SJCRH30 (cell line): ENCODE results near the gene CLDN16. TPM values are rescaled to one million over a fixed set of nuclear protein-coding genes. Genes with fewer than 3 reads are reported as not detected.

Source experiments
- DNase-seq, 2 experiments: peaks; one replicate each; pipeline ENCODE4 v3.0.0-alpha.2; 2015 to 2020
- H3K27ac ChIP-seq: fragments of 250-450 bp; sonication (Bioruptor Pico); 2 replicates; pipeline ENCODE4 v1.5.1; 2020; ENCODE audit warnings: mild to moderate bottlenecking, moderate library complexity
- H3K27me3 ChIP-seq: fragments of 250-450 bp; sonication (Bioruptor Pico); 2 replicates; pipeline ENCODE4 v1.5.1; 2020; ENCODE audit warnings: mild to moderate bottlenecking, moderate library complexity
- H3K36me3 ChIP-seq: fragments of 250-450 bp; sonication (Bioruptor Pico); 2 replicates; pipeline ENCODE4 v1.5.1; 2020; ENCODE audit warnings: mild to moderate bottlenecking, moderate library complexity
- H3K4me1 ChIP-seq: fragments of 250-450 bp; sonication (Bioruptor Pico); 2 replicates; pipeline ENCODE4 v1.5.1; 2020; ENCODE audit warnings: mild to moderate bottlenecking, moderate library complexity
- H3K4me3 ChIP-seq: fragments of 250-450 bp; sonication (Bioruptor Pico); 2 replicates; pipeline ENCODE4 v1.5.1; 2020; ENCODE audit warnings: mild to moderate bottlenecking, moderate library complexity
- H3K9me3 ChIP-seq: fragments of 250-450 bp; sonication (Bioruptor Pico); replicated peaks from 2 replicates; pipeline ENCODE4 v1.5.1; 2020; ENCODE audit warnings: mild to moderate bottlenecking, moderate library complexity
- total RNA-seq: library from RNA; depleted of rRNA; stranded (reverse); fragments of >200 nt; shearing (Covaris generic); gene quantifications from 2 replicates; pipeline ENCODE4 v1.2.3, GENCODE V29; 2014; rRNA removed

The CLDN16 gene
- not detected in 2 replicates for total RNA-seq

DNA sequence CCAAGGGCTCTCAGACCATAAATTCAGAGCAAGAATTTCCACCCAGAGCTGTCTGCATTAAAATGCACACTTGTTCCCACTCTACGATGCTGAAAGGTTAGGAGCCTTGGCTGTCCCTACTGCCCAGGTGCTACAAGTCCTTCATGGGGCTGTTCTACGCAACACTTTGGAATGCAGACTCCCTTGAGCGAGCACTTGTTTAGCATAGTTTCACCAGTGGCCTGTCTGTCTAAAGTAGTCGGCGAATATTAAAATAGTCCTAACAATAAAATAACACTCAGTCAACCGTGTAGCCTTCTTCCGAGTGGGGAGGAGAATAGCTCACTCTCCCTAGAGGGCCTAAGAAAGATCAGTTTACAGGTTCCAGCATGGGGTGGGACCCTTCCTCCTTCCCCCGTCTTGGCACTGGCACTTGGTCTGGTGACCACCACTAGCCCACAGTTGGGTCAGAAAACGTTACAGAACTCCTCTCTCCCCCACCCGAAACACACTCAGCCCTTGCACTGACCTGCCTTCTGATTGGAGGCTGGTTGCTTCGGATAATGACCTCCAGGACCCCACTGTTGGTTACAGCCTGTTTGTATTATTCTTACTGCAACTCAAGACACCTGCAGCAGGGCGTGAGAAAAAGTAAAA is at the start of gene CLDN16:
TSS of gene CLDN16 (plus strand) at position 586 of the 636 bp plus-strand sequence. CDS start 167 bp downstream, outside the sequence.
- no peaks in the 10 kb centered on the region for H3K4me1 ChIP-seq
- no peak within 1 kb of the TSS for H3K4me3 ChIP-seq
- no peak within 1 kb of the TSS for H3K27ac ChIP-seq
- no peak for DNase-seq
- no peaks in the 10 kb centered on the region for H3K9me3 ChIP-seq
- H3K36me3 ChIP-seq: no peaks in the 10 kb centered on the region
- no peaks in the 10 kb centered on the region for H3K27me3 ChIP-seq

GRCh38 chr3:190338717-190339116 is 49.2 kb upstream of the CLDN16 start:
- H3K27me3 ChIP-seq: no peaks in the 10 kb centered on the region
- no peaks in the 10 kb centered on the region for H3K9me3 ChIP-seq
- no peaks in the 10 kb centered on the region for H3K36me3 ChIP-seq
- DNase-seq: no peak
- no peaks in the 10 kb centered on the region for H3K4me1 ChIP-seq
- H3K4me3 ChIP-seq: no peak overlapping the region
- H3K27ac ChIP-seq: no peak overlapping the region

- peak in 1 of 2 experiments; percentile 2 for DNase-seq
- no peak overlapping the region for H3K27ac ChIP-seq
- H3K4me1 ChIP-seq: no peaks in the 10 kb centered on the region
- H3K9me3 ChIP-seq: no peaks in the 10 kb centered on the region
- no peak overlapping the region for H3K4me3 ChIP-seq
- H3K27me3 ChIP-seq: no peaks in the 10 kb centered on the region
- H3K36me3 ChIP-seq: no peaks in the 10 kb centered on the region
Observed at GRCh38 chr3:190339130-190339529, 48.8 kb upstream of the CLDN16 start.

GRCh38 chr3:190340071-190340470 is 47.9 kb upstream of the CLDN16 start:
- H3K9me3 ChIP-seq: no peaks in the 10 kb centered on the region
- DNase-seq: no peak
- no peak overlapping the region for H3K4me3 ChIP-seq
- no peaks in the 10 kb centered on the region; the same call in 1 of the 2 replicates for H3K4me1 ChIP-seq
- no peaks in the 10 kb centered on the region for H3K36me3 ChIP-seq
- no peaks in the 10 kb centered on the region for H3K27me3 ChIP-seq
- H3K27ac ChIP-seq: no peak overlapping the region

- Histone ChIP-seq H3K27ac (no peak overlapping the region), H3K27me3 (no peaks in the 10 kb centered on the region), H3K4me3 (peak overlapping the region; percentile 10; the same call in 1 of the 2 replicates), H3K9me3 (no peaks in the 10 kb centered on the region), H3K36me3 (no peaks in the 10 kb centered on the region), H3K4me1 (peaks cover 2% of the 10 kb centered on the region; the same call in 1 of the 2 replicates)
- peak in 1 of 2 experiments; percentile 0 for DNase-seq
Observed at GRCh38 chr3:190345027-190345821, 42.7 kb upstream of the CLDN16 start.

DNA sequence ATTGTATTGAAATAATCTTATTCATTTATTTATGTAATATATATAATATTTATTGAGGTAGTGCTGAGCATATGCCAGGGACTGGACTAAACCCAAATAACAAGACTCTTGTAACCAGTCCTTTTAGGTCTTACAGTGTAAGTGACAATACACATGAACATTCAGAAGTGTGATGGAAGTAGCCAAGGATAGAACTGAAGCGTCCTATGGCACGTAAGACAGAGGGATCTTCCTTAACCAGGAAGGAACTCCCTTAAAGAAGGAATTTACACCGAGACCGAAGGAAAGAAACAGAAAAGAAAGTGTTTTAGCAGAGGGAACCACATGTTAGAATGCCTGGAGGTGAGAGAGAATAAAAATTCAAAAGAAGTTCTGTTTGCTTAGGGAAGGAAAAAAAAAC is 42.1 kb upstream of the CLDN16 start:
- Histone ChIP-seq H3K36me3 (no peaks in the 10 kb centered on the region), H3K27ac (no peak overlapping the region), H3K27me3 (no peaks in the 10 kb centered on the region), H3K9me3 (no peaks in the 10 kb centered on the region), H3K4me3 (no peak overlapping the region), H3K4me1 (peaks cover 2% of the 10 kb centered on the region; the same call in 1 of the 2 replicates)
- no peak for DNase-seq

DNA sequence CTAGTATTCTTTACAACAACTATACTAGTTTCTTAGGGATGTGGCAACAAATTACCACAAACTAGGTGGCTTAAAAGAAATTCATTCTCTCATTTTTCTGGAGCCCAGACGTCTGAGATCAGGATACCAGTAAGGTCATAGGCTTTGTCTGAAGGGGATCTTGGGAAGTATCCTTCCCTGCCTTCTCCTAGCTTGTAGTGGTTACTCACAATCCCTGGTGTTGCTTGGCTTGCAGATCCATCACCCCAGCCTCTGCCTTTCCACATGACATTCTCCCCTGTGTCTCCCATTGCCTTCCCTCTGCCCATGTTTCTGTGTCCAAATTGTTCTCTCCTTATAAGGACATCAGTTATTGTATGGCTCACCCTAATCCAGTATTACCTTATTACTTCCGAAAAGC is 41.4 kb upstream of the CLDN16 start:
- no peaks in the 10 kb centered on the region for H3K36me3 ChIP-seq
- no peak overlapping the region for H3K4me3 ChIP-seq
- H3K27ac ChIP-seq: no peak overlapping the region
- DNase-seq: no peak
- H3K9me3 ChIP-seq: no peaks in the 10 kb centered on the region
- H3K4me1 ChIP-seq: peaks cover 2% of the 10 kb centered on the region; the same call in 1 of the 2 replicates
- H3K27me3 ChIP-seq: no peaks in the 10 kb centered on the region

DNA sequence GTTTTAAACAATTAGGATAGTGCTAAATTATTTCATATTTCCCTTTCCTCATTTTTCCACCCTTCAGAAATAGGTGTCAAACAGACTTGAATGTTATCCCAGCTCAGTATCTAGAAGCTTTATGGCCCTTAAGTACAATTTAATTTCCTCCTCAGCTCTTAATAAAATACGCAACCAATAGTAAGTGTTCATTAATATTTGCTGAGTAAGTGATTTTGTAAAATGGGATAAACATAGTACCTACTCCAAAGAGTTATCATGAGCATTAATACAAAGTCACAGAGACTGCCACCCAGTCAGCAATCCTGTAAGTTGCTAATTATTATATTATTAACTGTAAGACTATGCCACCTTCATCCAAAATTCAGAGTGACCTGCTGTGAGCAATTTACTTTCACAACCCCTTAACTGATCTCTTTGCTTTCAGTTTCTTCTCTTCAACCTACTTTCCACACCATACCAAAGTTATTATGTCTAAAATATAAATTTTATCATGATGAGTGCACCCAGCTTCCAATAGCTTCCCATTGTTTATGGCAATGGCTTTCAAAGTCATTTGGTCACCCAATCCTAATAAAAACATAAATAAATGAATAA is 35.0 kb upstream of the CLDN16 start:
- Histone ChIP-seq H3K4me1 (peaks cover 3% of the 10 kb centered on the region; the same call in 1 of the 2 replicates), H3K27ac (no peak overlapping the region), H3K36me3 (no peaks in the 10 kb centered on the region), H3K4me3 (no peak overlapping the region), H3K27me3 (no peaks in the 10 kb centered on the region), H3K9me3 (no peaks in the 10 kb centered on the region)
- no peak for DNase-seq

GRCh38 chr3:190356246-190356645 is 31.7 kb upstream of the CLDN16 start:
- H3K27me3 ChIP-seq: no peaks in the 10 kb centered on the region
- no peak overlapping the region for H3K27ac ChIP-seq
- no peaks in the 10 kb centered on the region for H3K9me3 ChIP-seq
- no peak overlapping the region for H3K4me3 ChIP-seq
- H3K36me3 ChIP-seq: no peaks in the 10 kb centered on the region
- peaks cover 3% of the 10 kb centered on the region; the same call in 1 of the 2 replicates for H3K4me1 ChIP-seq
- no peak for DNase-seq

GRCh38 chr3:190357468-190357867 is 30.5 kb upstream of the CLDN16 start:
- Histone ChIP-seq H3K4me3 (no peak overlapping the region), H3K36me3 (no peaks in the 10 kb centered on the region), H3K9me3 (no peaks in the 10 kb centered on the region), H3K27ac (no peak overlapping the region), H3K4me1 (peaks cover 3% of the 10 kb centered on the region; the same call in 1 of the 2 replicates), H3K27me3 (no peaks in the 10 kb centered on the region)
- DNase-seq: peak; percentile 7 to 47

GRCh38 chr3:190359813-190360212 is 28.1 kb upstream of the CLDN16 start:
- no peak overlapping the region for H3K4me3 ChIP-seq
- H3K9me3 ChIP-seq: no peaks in the 10 kb centered on the region
- no peaks in the 10 kb centered on the region for H3K36me3 ChIP-seq
- no peaks in the 10 kb centered on the region for H3K27me3 ChIP-seq
- H3K27ac ChIP-seq: no peak overlapping the region
- no peak for DNase-seq
- peaks cover 3% of the 10 kb centered on the region; the same call in 1 of the 2 replicates for H3K4me1 ChIP-seq

- no peak overlapping the region for H3K4me3 ChIP-seq
- no peak for DNase-seq
- no peaks in the 10 kb centered on the region for H3K27me3 ChIP-seq
- no peak overlapping the region for H3K27ac ChIP-seq
- no peaks in the 10 kb centered on the region for H3K9me3 ChIP-seq
- peaks cover 3% of the 10 kb centered on the region; the same call in 1 of the 2 replicates for H3K4me1 ChIP-seq
- no peaks in the 10 kb centered on the region for H3K36me3 ChIP-seq
Observed at GRCh38 chr3:190360228-190360627, 27.7 kb upstream of the CLDN16 start.

- H3K27me3 ChIP-seq: no peaks in the 10 kb centered on the region
- peaks cover 3% of the 10 kb centered on the region; the same call in 1 of the 2 replicates for H3K4me1 ChIP-seq
- no peak overlapping the region for H3K4me3 ChIP-seq
- H3K36me3 ChIP-seq: no peaks in the 10 kb centered on the region
- no peak for DNase-seq
- no peak overlapping the region for H3K27ac ChIP-seq
- H3K9me3 ChIP-seq: no peaks in the 10 kb centered on the region
Observed at GRCh38 chr3:190361791-190362190, 26.2 kb upstream of the CLDN16 start.

DNA sequence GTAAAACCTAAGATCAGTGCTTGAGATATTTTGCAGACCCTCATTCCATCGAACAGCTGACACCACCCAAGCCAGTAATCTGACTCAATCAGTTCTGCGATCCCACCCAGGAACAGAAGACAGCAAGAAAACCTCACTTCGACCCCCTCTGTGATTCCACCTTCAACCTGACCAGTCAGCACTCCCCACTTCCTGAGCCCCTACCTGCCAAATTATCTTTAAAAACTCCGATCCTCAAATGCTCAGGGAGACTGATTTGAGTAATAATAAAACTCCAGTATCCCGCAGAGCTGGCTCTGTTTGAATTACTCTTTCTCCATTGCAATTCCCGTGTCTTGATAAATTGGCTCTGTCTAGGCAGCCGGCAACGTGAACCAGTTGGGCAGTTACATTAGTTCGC is 25.7 kb upstream of the CLDN16 start:
- no peaks in the 10 kb centered on the region for H3K9me3 ChIP-seq
- no peak overlapping the region for H3K27ac ChIP-seq
- peaks cover 2% of the 10 kb centered on the region; the same call in 1 of the 2 replicates for H3K4me1 ChIP-seq
- no peak for DNase-seq
- H3K36me3 ChIP-seq: no peaks in the 10 kb centered on the region
- H3K4me3 ChIP-seq: no peak overlapping the region
- no peaks in the 10 kb centered on the region for H3K27me3 ChIP-seq

DNA sequence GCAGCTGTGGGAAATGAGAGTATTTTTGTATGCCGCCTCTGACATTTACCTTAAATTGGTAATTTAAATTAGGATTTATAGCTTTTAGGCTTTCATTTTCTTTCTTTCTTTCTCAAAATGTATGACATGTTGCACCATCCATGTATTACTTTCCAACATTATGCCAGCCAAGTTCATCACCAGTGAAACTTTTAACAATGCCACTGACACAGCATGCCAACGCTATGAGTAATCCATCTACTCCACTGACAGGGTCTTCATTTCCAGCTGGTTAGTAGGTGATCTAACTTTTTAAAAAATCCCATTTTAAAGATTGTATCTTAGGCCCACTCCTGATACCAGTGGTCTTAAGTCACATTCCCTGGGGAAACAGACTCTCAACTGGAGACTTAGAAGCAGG is 21.8 kb upstream of the CLDN16 start:
- no peaks in the 10 kb centered on the region for H3K4me1 ChIP-seq
- no peak for DNase-seq
- H3K4me3 ChIP-seq: no peak overlapping the region
- H3K27ac ChIP-seq: no peak overlapping the region
- H3K9me3 ChIP-seq: no peaks in the 10 kb centered on the region
- H3K27me3 ChIP-seq: no peaks in the 10 kb centered on the region
- no peaks in the 10 kb centered on the region for H3K36me3 ChIP-seq
